Brain microvascular endothelial cell (primary cell): Measurements from ENCODE around the gene LATS2.
A peak's percentile ranks its signal among the peaks of the same experiment; 100 is the strongest.

Experiments used
- DNase-seq: peaks from one replicate; pipeline ENCODE4 v3.0.0-alpha.2; 2020
- H3K27ac ChIP-seq: fragments of 250-450 bp; sonication (Bioruptor Pico); 2 replicates; pipeline ENCODE4 v1.5.1; 2020; ENCODE audit warnings: mild to moderate bottlenecking, moderate library complexity
- H3K27me3 ChIP-seq: fragments of 250-450 bp; sonication (Bioruptor Pico); replicated peaks from 2 replicates; pipeline ENCODE4 v1.5.1; 2020; ENCODE audit warnings: mild to moderate bottlenecking
- H3K36me3 ChIP-seq: fragments of 250-450 bp; sonication (Bioruptor Pico); replicated peaks from 2 replicates; pipeline ENCODE4 v1.5.1; 2020; ENCODE audit warnings: mild to moderate bottlenecking
- H3K4me3 ChIP-seq: 2 replicates; pipeline ENCODE4 v1.5.1; 2011; ENCODE audit warnings: low read depth, mild to moderate bottlenecking, control low read depth, low read length, moderate library complexity
- in situ Hi-C: cut with HindIII; loops from 2 replicates; pipeline ENCODE4 v1.10.0; 2017; ENCODE audit warnings: low sequenced_read_pairs, low pct_ligation_motif_present
- TF ChIP-seq, protein P1 (sequence below): IDR thresholded peaks from 2 replicates; pipeline ENCODE4 v1.5.1; 2011; ENCODE audit warnings: low read depth, mild to moderate bottlenecking, moderate library complexity, low read length, control low read depth, inconsistent platforms; ENCODE audit errors: missing control alignments

The LATS2 gene

DNA sequence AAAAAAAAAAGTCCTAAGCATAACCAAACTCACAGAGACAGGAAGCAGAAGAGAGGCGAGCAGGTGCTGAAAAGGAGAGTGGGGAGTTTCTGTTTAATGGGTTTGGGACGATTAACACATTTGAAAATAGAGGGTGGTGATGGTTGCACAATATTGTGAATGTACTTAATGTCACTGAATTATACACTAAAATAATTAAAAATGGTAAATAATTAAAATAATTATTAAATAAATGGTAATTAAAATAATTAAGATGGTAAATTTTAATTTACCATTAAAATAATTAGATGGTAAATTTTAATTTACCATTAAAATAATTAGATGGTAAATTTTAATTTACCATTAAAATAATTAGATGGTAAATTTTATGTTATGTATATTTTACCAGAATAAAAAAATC lies 84.0 kb downstream of the LATS2 start:
- TF ChIP-seq, protein P1, sequence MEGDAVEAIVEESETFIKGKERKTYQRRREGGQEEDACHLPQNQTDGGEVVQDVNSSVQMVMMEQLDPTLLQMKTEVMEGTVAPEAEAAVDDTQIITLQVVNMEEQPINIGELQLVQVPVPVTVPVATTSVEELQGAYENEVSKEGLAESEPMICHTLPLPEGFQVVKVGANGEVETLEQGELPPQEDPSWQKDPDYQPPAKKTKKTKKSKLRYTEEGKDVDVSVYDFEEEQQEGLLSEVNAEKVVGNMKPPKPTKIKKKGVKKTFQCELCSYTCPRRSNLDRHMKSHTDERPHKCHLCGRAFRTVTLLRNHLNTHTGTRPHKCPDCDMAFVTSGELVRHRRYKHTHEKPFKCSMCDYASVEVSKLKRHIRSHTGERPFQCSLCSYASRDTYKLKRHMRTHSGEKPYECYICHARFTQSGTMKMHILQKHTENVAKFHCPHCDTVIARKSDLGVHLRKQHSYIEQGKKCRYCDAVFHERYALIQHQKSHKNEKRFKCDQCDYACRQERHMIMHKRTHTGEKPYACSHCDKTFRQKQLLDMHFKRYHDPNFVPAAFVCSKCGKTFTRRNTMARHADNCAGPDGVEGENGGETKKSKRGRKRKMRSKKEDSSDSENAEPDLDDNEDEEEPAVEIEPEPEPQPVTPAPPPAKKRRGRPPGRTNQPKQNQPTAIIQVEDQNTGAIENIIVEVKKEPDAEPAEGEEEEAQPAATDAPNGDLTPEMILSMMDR, result no peak
- Histone ChIP-seq H3K4me3 (no peak overlapping the region), H3K36me3 (peaks cover 72% of the 10 kb centered on the region), H3K27ac (no peak overlapping the region), H3K27me3 (no peaks in the 10 kb centered on the region)
- in situ Hi-C loops, result no loop called here
- DNase-seq, result no peak

DNA sequence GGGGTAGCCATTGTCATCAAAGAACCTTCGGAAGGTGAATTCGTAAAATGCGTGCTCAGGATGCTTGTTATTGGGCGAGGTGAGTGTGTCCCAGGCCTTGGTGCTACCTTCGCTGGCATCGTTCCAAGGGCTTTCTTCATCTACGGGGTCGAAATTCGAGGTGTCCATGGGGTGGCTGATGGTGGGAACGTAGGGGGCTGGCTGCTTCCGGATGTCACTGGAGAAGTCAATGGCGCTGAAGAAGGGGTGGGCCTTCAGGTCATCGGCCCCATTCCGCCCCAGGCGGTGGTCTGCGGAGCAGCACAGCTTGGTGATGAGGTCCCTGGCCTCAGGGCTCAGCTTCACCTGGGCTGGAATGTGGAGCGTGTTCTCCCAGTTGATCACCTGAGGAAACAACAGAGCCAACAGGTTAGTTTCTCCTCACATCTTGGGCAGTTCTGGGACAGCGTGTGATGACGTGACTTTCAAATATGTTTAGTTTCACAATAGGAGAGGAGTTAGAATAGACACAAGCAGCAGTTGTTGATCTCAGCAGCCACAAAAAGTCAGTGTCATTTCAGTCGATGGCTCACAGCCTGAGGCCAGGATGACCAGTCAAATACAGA lies 86.3 kb downstream of the LATS2 start:
- TF ChIP-seq, protein P1, result no peak
- Histone ChIP-seq H3K36me3 (peaks cover 50% of the 10 kb centered on the region), H3K27ac (no peak overlapping the region), H3K4me3 (no peak overlapping the region), H3K27me3 (no peaks in the 10 kb centered on the region)
- no peak for DNase-seq
- in situ Hi-C loops, result no loop called here

DNA sequence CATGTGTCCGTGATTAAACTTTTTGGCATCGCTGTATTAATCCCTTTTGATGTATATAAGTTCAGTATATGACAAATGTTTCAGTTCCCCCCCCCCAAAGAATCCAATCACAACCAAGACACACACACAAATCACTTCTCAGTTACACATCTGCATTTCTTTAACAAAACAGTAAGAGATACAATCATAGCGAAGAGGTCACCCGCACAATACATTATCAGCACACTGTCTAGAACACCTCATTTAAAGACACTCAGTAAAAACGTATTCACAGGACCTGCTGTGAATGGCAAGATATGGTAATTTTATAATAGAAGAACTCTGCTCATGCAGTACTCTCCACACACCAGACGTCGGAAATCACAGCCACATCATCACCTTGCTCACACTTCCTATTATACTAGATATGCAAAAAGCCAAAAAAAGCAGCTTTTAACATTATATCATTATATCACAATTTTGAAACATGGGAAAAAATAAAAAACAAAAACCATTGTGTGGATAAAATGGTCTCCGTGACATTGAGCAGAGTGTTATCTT lies 87.4 kb downstream of the LATS2 start:
- H3K4me3 ChIP-seq, result no peak overlapping the region
- H3K27ac ChIP-seq, result no peak overlapping the region
- TF ChIP-seq, protein P1, result no peak
- in situ Hi-C loops, result no loop called here
- DNase-seq, result no peak
- H3K36me3 ChIP-seq, result peaks cover 41% of the 10 kb centered on the region
- H3K27me3 ChIP-seq, result no peaks in the 10 kb centered on the region

DNA sequence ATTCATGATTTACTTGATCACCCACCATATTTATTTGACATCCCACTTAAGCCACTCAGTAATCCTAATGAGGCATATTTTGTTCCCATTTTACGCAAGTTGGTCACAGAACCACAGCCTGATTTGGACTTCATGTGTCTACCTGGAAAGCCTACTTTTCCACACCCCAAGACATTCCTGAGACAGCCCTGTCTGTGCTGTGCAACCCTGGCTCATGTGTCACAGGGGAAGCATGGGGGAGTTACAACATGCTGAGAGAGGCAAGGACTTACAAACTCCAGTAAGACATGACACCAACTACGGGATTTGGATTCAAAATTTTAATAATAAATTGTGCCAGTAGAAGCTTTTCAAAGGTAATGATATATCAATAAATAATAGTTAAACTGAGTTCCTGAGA lies 88.7 kb downstream of the LATS2 start:
- TF ChIP-seq, protein P1, result no peak
- in situ Hi-C loops, result no loop called here
- Histone ChIP-seq H3K27ac (no peak overlapping the region), H3K36me3 (peaks cover 33% of the 10 kb centered on the region), H3K27me3 (no peaks in the 10 kb centered on the region), H3K4me3 (no peak overlapping the region)
- DNase-seq, result no peak

DNA sequence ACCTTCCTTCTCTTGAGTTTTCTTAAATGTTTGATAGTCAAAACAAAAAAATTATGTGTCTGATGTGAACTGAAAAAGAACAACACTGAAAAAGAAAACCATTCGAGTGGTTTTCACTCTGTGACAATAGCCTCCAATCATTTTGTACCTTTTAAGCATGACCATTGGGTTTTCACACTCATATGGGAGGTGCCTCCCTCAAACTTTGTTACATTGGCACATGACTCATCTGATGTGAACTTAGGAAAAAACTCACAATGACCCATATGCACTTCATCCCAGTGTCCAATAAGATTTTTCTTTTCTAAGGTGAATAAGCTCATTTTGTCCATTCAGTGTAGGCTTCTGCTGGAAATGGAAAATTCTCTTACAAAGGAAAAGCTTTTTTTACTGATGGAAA lies 92.2 kb downstream of the LATS2 start:
- in situ Hi-C loops, result no loop called here
- Histone ChIP-seq H3K4me3 (no peak overlapping the region), H3K36me3 (peaks cover 13% of the 10 kb centered on the region), H3K27me3 (no peaks in the 10 kb centered on the region), H3K27ac (no peak overlapping the region)
- DNase-seq, result peak; percentile 45
- TF ChIP-seq, protein P1, result no peak

DNA sequence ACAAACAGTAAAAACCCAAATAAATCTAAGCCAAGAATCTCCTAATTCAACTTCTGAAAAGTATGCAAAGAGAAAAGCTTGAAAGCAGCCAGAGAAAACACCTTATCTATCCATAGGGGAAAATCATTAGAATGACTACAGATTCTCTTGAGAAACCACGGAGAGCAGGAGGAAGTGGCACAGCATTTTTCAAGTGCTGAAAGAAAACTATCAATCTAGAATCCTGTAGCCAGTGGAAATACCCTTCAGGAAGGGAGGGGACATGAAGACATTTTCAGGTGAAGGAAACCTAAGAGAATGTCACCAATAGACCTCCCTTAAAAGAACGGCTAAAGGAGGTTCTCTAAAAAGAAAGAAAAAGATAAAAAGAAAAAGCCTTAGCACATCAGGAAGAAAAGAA lies 92.6 kb downstream of the LATS2 start:
- no peaks in the 10 kb centered on the region for H3K27me3 ChIP-seq
- in situ Hi-C loops, result no loop called here
- no peak overlapping the region for H3K27ac ChIP-seq
- peaks cover 9% of the 10 kb centered on the region for H3K36me3 ChIP-seq
- TF ChIP-seq, protein P1, result no peak
- H3K4me3 ChIP-seq, result no peak overlapping the region
- DNase-seq, result no peak
